Subcutaneous adipose tissue (tissue), 4 donors: ENCODE measurements around the gene C1orf174. TPM values are rescaled to one million over a fixed set of nuclear protein-coding genes. Genes with fewer than 3 reads are reported as not detected.

Experiments
- CTCF ChIP-seq: fragments of 450-650 bp; IDR thresholded peaks from one replicate; pipeline ENCODE4 v1.5.1; 2016; ENCODE audit warnings: low read depth, mild to moderate bottlenecking, control low read depth, antibody characterized with exemption, moderate library complexity
- total RNA-seq, 4 donors: library from RNA; depleted of rRNA; stranded (reverse); fragments of >200 nt; gene quantifications; one replicate each; pipeline ENCODE4 v1.1.0, GENCODE V29; 2016

C1orf174 gene
- total RNA-seq, 4 donors from 2014 or later: 17.0 to 21.4 (median 18.0) TPM

DNA sequence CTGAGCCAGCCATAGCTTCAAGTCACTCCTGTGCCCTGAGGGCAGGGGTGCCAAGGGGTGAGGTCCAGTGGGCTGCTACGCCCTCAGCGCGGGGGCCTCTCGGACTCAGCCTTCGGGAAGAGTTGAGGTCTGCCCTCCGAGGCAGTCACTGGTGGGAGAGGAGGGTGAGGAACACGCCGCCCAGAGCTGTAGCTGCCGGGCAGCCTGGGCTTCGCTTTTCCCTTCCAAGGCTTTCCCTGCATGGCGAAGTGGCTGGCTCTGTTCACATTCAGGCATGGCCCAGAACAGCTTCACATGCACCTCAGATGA is 43.0 kb upstream of the C1orf174 start:
- TF ChIP-seq CTCF: no peak

DNA sequence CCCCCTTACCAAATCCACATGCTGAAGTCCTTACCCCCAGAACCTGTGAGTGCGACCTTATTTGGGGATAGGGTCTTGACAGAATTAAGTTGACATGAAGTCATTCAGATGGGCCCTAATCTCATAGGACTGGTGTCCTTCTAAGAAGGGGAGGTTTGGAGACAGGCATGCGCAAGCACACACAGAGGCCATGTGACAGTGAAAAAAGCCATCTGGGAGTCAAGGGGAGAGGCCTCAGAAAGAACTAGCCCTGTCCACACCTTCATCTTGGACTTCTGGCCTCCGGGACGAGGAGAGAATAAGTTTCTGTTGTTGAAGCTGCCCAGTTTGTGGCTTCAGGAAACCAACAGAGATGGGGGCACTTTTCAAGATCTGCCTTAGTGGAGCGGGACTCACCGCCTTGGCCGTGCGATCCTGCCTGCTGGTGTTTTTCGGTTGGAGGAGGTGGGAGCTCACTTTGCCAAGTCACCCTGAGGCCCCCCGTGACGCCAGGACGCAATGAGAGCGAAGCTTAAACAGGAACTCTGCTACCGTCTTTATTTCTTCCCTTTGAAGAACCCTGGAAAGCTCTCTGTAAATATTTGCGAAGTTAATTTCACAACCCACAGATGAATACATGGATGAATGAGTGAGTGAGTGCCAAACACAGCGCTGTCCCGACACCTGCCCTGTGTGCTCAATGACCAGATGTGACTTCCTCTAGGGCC is 42.5 kb upstream of the C1orf174 start:
- no peak for TF ChIP-seq CTCF

DNA sequence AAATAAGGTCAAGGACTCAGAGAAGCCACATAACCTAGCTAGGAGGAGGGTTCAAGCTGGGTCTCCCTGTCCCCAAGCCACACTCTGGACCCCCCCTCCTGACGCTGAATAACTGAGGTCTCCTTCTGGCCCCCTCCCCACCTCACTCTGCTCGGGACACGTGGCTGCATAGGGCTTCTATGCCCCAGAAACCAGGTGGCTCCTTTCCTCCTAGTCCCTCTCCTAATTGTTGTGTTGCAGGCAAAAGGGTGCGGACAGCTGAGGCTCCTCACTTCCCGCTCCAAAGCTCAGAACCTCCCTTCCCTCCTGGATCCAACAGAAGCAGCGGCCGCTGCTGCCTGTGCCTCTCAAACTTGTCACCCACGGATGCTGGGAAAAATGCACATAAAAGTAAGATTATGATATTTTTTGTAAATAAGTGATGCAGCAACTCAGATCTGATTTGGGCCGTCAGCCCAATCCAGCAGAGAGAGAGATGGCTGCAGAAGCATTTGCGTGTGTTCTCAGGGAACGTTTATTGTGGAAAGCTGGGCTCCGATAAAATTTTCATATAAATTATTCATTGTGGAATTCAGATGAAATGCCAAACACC is 40.8 kb upstream of the C1orf174 start:
- no peak for TF ChIP-seq CTCF

- TF ChIP-seq CTCF: no peak
These were observed 40.1 kb upstream of the C1orf174 start for GRCh38 chr1:3940081-3940753.

GRCh38 chr1:3939242-3940080 is 39.4 kb upstream of the C1orf174 start:
- TF ChIP-seq CTCF: no peak

GRCh38 chr1:3932156-3932919 is 32.3 kb upstream of the C1orf174 start:
- TF ChIP-seq CTCF: no peak
